Activated CD4-positive, alpha-beta T cell treated with anti-CD3 and anti-CD28 coated beads, Interleukin-2, amount 10 ng/mL, durations not matched to agents 7 days and 5 days (primary cell): Measurements from ENCODE around the gene WWOX. TPM values are rescaled to one million over a fixed set of nuclear protein-coding genes. Genes with fewer than 3 reads are reported as not detected.

Source experiments
- CTCF ChIA-PET: fragments of 350-600 bp; sonication (Branson Sonifier 250); formaldehyde crosslinking; loops from one replicate; lab custom pipeline; 2021; ENCODE audit warnings: antibody characterized with exemption; lab: Charles Lee
- POLR2A ChIA-PET: fragments of 350-600 bp; sonication (Branson Sonifier 250); formaldehyde crosslinking; loops from one replicate; lab custom pipeline; 2021; ENCODE audit warnings: antibody characterized with exemption; lab: Charles Lee
- DNase-seq: peaks from one replicate; pipeline ENCODE4 v3.0.0-alpha.2; 2020
- H3K27ac Mint-ChIP-seq: one replicate; pipeline ENCODE4 v1.8.0; 2021; ENCODE audit warnings: mild to moderate bottlenecking, moderate library complexity, mixed read lengths
- H3K27me3 Mint-ChIP-seq: one replicate; pipeline ENCODE4 v1.8.0; 2021; ENCODE audit warnings: mixed read lengths
- H3K36me3 Mint-ChIP-seq: one replicate; pipeline ENCODE4 v1.8.0; 2021; ENCODE audit warnings: low read depth, mixed read lengths
- H3K4me1 Mint-ChIP-seq: one replicate; pipeline ENCODE4 v1.8.0; 2021; ENCODE audit warnings: mixed read lengths
- H3K4me3 Mint-ChIP-seq: one replicate; pipeline ENCODE4 v1.8.0; 2021; ENCODE audit warnings: mild to moderate bottlenecking, moderate library complexity, mixed read lengths
- H3K9me3 Mint-ChIP-seq: one replicate; pipeline ENCODE4 v1.8.0; 2021; ENCODE audit warnings: mixed read lengths
- total RNA-seq, 2 experiments: library from RNA; stranded (reverse); gene quantifications; one replicate each; pipeline ENCODE4 v1.2.3, GENCODE V29; 2021

The WWOX gene
- total RNA-seq, 2 experiments from 2014 or later, result 22.2 to 28.9 TPM

GRCh38 chr16:78490847-78491246 lies 391.4 kb downstream of the WWOX start:
- Mint-ChIP-seq H3K27ac (no peak overlapping the region), H3K9me3 (no peaks in the 10 kb centered on the region), H3K4me3 (no peak overlapping the region), H3K36me3 (no peaks in the 10 kb centered on the region), H3K27me3 (no peaks in the 10 kb centered on the region), H3K4me1 (no peaks in the 10 kb centered on the region)
- no peak for DNase-seq
- ChIA-PET CTCF (interaction anchor here (1.0 kb wide), 1 partner anchor 10 kb away, joined by 3 read pairs; no protein-coding TSS in a partner anchor), POLR2A (no interaction called here)

- CTCF ChIA-PET, result no interaction called here
- no peaks in the 10 kb centered on the region for H3K4me1 Mint-ChIP-seq
Observed at GRCh38 chr16:78493573-78493972, 394.1 kb downstream of the WWOX start.

GRCh38 chr16:78494105-78494504 lies 394.7 kb downstream of the WWOX start:
- Mint-ChIP-seq H3K27me3 (no peaks in the 10 kb centered on the region), H3K36me3 (no peaks in the 10 kb centered on the region), H3K4me1 (no peaks in the 10 kb centered on the region), H3K9me3 (no peaks in the 10 kb centered on the region), H3K4me3 (no peak overlapping the region), H3K27ac (no peak overlapping the region)
- POLR2A ChIA-PET, result no interaction called here
- CTCF ChIA-PET, result no interaction called here
- no peak for DNase-seq

More at GRCh38 chr16:78493573-78493972, 394.1 kb downstream of the WWOX start:
- Mint-ChIP-seq H3K4me3 (no peak overlapping the region), H3K9me3 (no peaks in the 10 kb centered on the region), H3K27me3 (no peaks in the 10 kb centered on the region), H3K27ac (no peak overlapping the region), H3K36me3 (no peaks in the 10 kb centered on the region)
- POLR2A ChIA-PET, result no interaction called here
- DNase-seq, result no peak

GRCh38 chr16:78494674-78495073 lies 395.2 kb downstream of the WWOX start:
- CTCF ChIA-PET, result interaction anchor here (0.6 kb wide), 1 partner anchor 1108 kb away, joined by 3 read pairs; no protein-coding TSS in a partner anchor
- H3K27ac Mint-ChIP-seq, result no peak overlapping the region
- H3K36me3 Mint-ChIP-seq, result no peaks in the 10 kb centered on the region
- DNase-seq, result no peak
- no peaks in the 10 kb centered on the region for H3K27me3 Mint-ChIP-seq
- H3K4me1 Mint-ChIP-seq, result no peaks in the 10 kb centered on the region
- no peak overlapping the region for H3K4me3 Mint-ChIP-seq
- H3K9me3 Mint-ChIP-seq, result no peaks in the 10 kb centered on the region
- POLR2A ChIA-PET, result no interaction called here

- CTCF ChIA-PET, result no interaction called here
- Mint-ChIP-seq H3K9me3 (no peaks in the 10 kb centered on the region), H3K27me3 (no peaks in the 10 kb centered on the region), H3K4me3 (no peak overlapping the region), H3K27ac (no peak overlapping the region), H3K36me3 (no peaks in the 10 kb centered on the region), H3K4me1 (no peaks in the 10 kb centered on the region)
- POLR2A ChIA-PET, result no interaction called here
- no peak for DNase-seq
Observed at GRCh38 chr16:78496189-78496588, 396.7 kb downstream of the WWOX start.

GRCh38 chr16:78499399-78499798 lies 399.9 kb downstream of the WWOX start:
- CTCF ChIA-PET, result no interaction called here
- H3K27me3 Mint-ChIP-seq, result no peaks in the 10 kb centered on the region

DNA sequence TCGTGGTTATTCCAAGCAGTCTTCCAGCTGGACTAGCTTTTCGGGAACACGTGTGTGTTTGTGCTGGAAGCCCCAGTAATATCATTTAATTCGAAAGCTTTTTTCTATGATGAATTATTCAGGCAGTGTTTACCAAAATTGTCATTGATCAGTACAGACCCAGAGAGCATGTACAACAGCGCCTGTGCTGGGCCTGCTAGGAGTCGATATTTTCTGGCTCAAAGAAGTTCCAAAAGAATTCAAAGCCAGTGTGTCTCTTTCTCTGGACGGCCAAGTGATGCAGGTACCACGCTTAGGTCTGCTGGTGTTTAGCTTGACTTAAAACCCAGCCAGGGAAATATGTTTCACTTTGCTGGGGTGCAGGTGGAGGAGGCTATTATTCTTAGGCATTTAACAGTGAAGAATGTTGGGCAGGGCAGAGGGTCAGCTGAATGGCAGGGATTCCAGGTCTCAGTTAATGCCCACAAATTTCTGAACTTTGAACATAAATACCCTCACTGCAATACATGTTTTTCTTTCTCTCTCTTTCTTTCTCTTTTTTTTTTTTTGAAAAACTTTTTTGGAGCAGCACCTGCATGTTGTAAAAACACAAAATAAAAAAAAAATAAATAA lies 401.3 kb downstream of the WWOX start:
- ChIA-PET CTCF (interaction anchor here (1.1 kb wide), 1 partner anchor 10 kb away, joined by 3 read pairs; no protein-coding TSS in a partner anchor), POLR2A (no interaction called here)
- H3K4me3 Mint-ChIP-seq, result no peak overlapping the region
- H3K36me3 Mint-ChIP-seq, result no peaks in the 10 kb centered on the region
- H3K27me3 Mint-ChIP-seq, result no peaks in the 10 kb centered on the region
- H3K9me3 Mint-ChIP-seq, result no peaks in the 10 kb centered on the region
- no peak for DNase-seq
- no peak overlapping the region for H3K27ac Mint-ChIP-seq
- H3K4me1 Mint-ChIP-seq, result no peaks in the 10 kb centered on the region

More at GRCh38 chr16:78499399-78499798, 399.9 kb downstream of the WWOX start:
- Mint-ChIP-seq H3K4me1 (no peaks in the 10 kb centered on the region), H3K36me3 (no peaks in the 10 kb centered on the region), H3K9me3 (no peaks in the 10 kb centered on the region), H3K4me3 (no peak overlapping the region), H3K27ac (no peak overlapping the region)
- no peak for DNase-seq
- POLR2A ChIA-PET, result no interaction called here

GRCh38 chr16:78501744-78502143 lies 402.3 kb downstream of the WWOX start:
- ChIA-PET POLR2A (no interaction called here), CTCF (no interaction called here)
- Mint-ChIP-seq H3K36me3 (no peaks in the 10 kb centered on the region), H3K4me3 (no peak overlapping the region), H3K27ac (no peak overlapping the region), H3K27me3 (no peaks in the 10 kb centered on the region), H3K4me1 (no peaks in the 10 kb centered on the region), H3K9me3 (no peaks in the 10 kb centered on the region)
- DNase-seq, result no peak

GRCh38 chr16:78502812-78503350 lies 403.4 kb downstream of the WWOX start:
- ChIA-PET CTCF (no interaction called here), POLR2A (no interaction called here)
- H3K36me3 Mint-ChIP-seq, result no peaks in the 10 kb centered on the region
- no peak for DNase-seq
- H3K27ac Mint-ChIP-seq, result no peak overlapping the region
- H3K27me3 Mint-ChIP-seq, result no peaks in the 10 kb centered on the region
- no peaks in the 10 kb centered on the region for H3K9me3 Mint-ChIP-seq
- no peaks in the 10 kb centered on the region for H3K4me1 Mint-ChIP-seq
- no peak overlapping the region for H3K4me3 Mint-ChIP-seq

GRCh38 chr16:78503602-78504001 lies 404.1 kb downstream of the WWOX start:
- H3K4me1 Mint-ChIP-seq, result no peaks in the 10 kb centered on the region
- DNase-seq, result peak; percentile 68
- H3K36me3 Mint-ChIP-seq, result no peaks in the 10 kb centered on the region
- ChIA-PET POLR2A (no interaction called here), CTCF (no interaction called here)
- no peaks in the 10 kb centered on the region for H3K27me3 Mint-ChIP-seq
- H3K4me3 Mint-ChIP-seq, result no peak overlapping the region
- H3K27ac Mint-ChIP-seq, result no peak overlapping the region
- no peaks in the 10 kb centered on the region for H3K9me3 Mint-ChIP-seq

DNA sequence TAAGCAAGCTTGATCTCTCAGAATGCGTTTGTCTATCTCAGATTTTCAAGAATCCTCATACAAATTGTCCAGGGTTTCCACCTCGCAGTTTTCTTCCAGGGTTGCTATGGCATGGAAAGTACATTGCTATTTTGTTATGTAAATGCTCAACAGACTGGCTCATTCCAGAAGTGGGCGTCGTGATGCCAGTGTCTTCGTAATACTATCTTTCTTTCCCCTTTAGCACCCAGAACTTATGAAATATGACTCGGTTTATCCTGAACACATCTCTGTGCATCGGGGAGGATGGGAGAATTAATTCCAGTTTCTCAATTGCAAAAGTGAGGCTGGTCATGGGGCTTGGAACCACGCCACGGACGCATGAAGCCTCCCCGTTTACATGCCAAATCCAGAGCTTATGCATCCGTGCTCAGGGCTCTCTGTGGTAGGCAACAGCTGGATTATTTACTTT lies 405.0 kb downstream of the WWOX start:
- Mint-ChIP-seq H3K4me1 (no peaks in the 10 kb centered on the region), H3K27me3 (no peaks in the 10 kb centered on the region), H3K27ac (no peak overlapping the region), H3K36me3 (no peaks in the 10 kb centered on the region), H3K9me3 (no peaks in the 10 kb centered on the region), H3K4me3 (no peak overlapping the region)
- ChIA-PET POLR2A (no interaction called here), CTCF (no interaction called here)
- DNase-seq, result no peak

GRCh38 chr16:78505036-78505435 lies 405.6 kb downstream of the WWOX start:
- Mint-ChIP-seq H3K4me3 (no peak overlapping the region), H3K27me3 (no peaks in the 10 kb centered on the region), H3K36me3 (no peaks in the 10 kb centered on the region), H3K9me3 (no peaks in the 10 kb centered on the region), H3K4me1 (no peaks in the 10 kb centered on the region), H3K27ac (no peak overlapping the region)
- CTCF ChIA-PET, result no interaction called here
- no peak for DNase-seq
- POLR2A ChIA-PET, result no interaction called here

GRCh38 chr16:78505544-78506366 lies 406.3 kb downstream of the WWOX start:
- Mint-ChIP-seq H3K4me1 (no peaks in the 10 kb centered on the region), H3K36me3 (no peaks in the 10 kb centered on the region), H3K9me3 (no peaks in the 10 kb centered on the region), H3K4me3 (no peak overlapping the region), H3K27ac (no peak overlapping the region), H3K27me3 (no peaks in the 10 kb centered on the region)
- POLR2A ChIA-PET, result no interaction called here
- CTCF ChIA-PET, result no interaction called here
- DNase-seq, result no peak
